A549 (cell line): ENCODE data around the gene ADGRG2. TPM values are rescaled to one million over a fixed set of nuclear protein-coding genes. Genes with fewer than 3 reads are reported as not detected.
"Not testable (repeated sequence)": the region's sequence is repeated elsewhere in the genome, so short reads cannot be mapped to it uniquely, and the experiment has no call there.

Source experiments
- ATAC-seq, 2 experiments: fragments of 200-7000 bp in 1 of 2; fragments of >200 bp in 1 of 2; cut with Nextera tagmentation in 1 of 2; cut with Tn5 transposase in 1 of 2; 3 replicates each; pipeline versions ENCODE4 v1.8.0 to v1.9.1; 2018 to 2020; ENCODE audit warnings: mild to moderate bottlenecking in 1 of 2, moderate library complexity in 1 of 2
- CTCF ChIA-PET: fragments of 300-600 bp; sonication (Branson Sonifier 250); formaldehyde crosslinking; extraction: SDS; loops from one replicate; lab custom pipeline; 2021; ENCODE audit warnings: antibody characterized with exemption, inconsistent platforms; lab: Yijun Ruan, JAX
- POLR2A ChIA-PET: fragments of 350-600 bp; formaldehyde crosslinking; extraction: SDS; loops from one replicate; lab custom pipeline; 2021; ENCODE audit warnings: antibody characterized with exemption, inconsistent platforms; lab: Yijun Ruan, JAX
- DNase-seq, 2 experiments: peaks; one replicate each; pipeline versions ENCODE4 v3.0.0 to v3.0.0-alpha.2; 2011 to 2016; ENCODE audit warnings: low read depth in 1 of 2, low spot score in 1 of 2
- FAIRE-seq: peaks from 2 replicates; lab custom pipeline; 2011; peaks lifted over from hg19 to GRCh38; lab: Jason Lieb, UNC
- H3K27ac ChIP-seq, 2 experiments: fragments of >200 bp; sonication (Bioruptor Twin); formaldehyde crosslinking; 3 replicates each; pipeline ENCODE4 v1.5.1; 2016 to 2017
- H3K4me1 ChIP-seq: fragments of >200 bp; sonication (Bioruptor Twin); formaldehyde crosslinking; 3 replicates; pipeline ENCODE4 v1.6.1; 2016
- H3K4me2 ChIP-seq: fragments of >200 bp; sonication (Bioruptor Twin); formaldehyde crosslinking; 3 replicates; pipeline ENCODE4 v1.6.1; 2016
- H3K4me3 ChIP-seq: fragments of >200 bp; sonication (Bioruptor Twin); formaldehyde crosslinking; 3 replicates; pipeline ENCODE4 v1.5.1; 2016
- H3K9me3 ChIP-seq: fragments of >200 bp; sonication (Bioruptor Twin); formaldehyde crosslinking; 3 replicates; pipeline ENCODE4 v1.6.1; 2016
- BCL3 ChIP-seq: fragments of >200 bp; sonication (Bioruptor Twin); formaldehyde crosslinking; IDR thresholded peaks from 3 replicates; pipeline ENCODE4 v1.6.1; 2016
- CHD2 ChIP-seq: fragments of 150-350 bp; IDR thresholded peaks from 2 replicates; pipeline ENCODE4 v1.6.1; 2014; ENCODE audit warnings: low read length; ENCODE audit not compliant: partially characterized antibody
- EHMT2 ChIP-seq: fragments of 200-600 bp; sonication (generic); IDR thresholded peaks from 2 replicates; pipeline ENCODE4 v1.6.1; 2016; ENCODE audit warnings: antibody characterized with exemption, low read depth, mild to moderate bottlenecking, moderate library complexity
- ELK1 ChIP-seq: fragments of 150-350 bp; IDR thresholded peaks from 2 replicates; pipeline ENCODE4 v1.6.1; 2014; ENCODE audit warnings: low read depth, mild to moderate bottlenecking, low read length
- EP300 ChIP-seq, 2 experiments: fragments of >200 bp; sonication (Bioruptor Twin); formaldehyde crosslinking; IDR thresholded peaks; 2 replicates in 1 of 2; 3 replicates in 1 of 2; pipeline ENCODE4 v1.6.1; 2016 to 2017
- ESRRA ChIP-seq: fragments of 150-350 bp; IDR thresholded peaks from 2 replicates; pipeline ENCODE4 v1.6.1; 2014; ENCODE audit warnings: mild to moderate bottlenecking, low read length, borderline replicate concordance
- FOSL2 ChIP-seq, 2 experiments: fragments of 450-650 bp in 1 of 2; fragments of >200 bp in 1 of 2; sonication (Bioruptor Twin) in 1 of 2; formaldehyde crosslinking; IDR thresholded peaks; 2 replicates each; pipeline versions ENCODE4 v1.5.0 to v1.6.1; 2016 to 2020; ENCODE audit warnings: mild to moderate bottlenecking in 1 of 2, moderate library complexity in 1 of 2
- FOXS1 ChIP-seq: fragments of 250-450 bp; sonication (Bioruptor Pico); IDR thresholded peaks from 2 replicates; pipeline ENCODE4 v1.5.0; 2020; ENCODE audit warnings: mild to moderate bottlenecking, moderate library complexity
- GATA3 ChIP-seq: IDR thresholded peaks from 2 replicates; pipeline ENCODE4 v1.6.1; 2012; ENCODE audit warnings: borderline replicate concordance
- HDAC2 ChIP-seq: fragments of 200-600 bp; sonication (generic); IDR thresholded peaks from 2 replicates; pipeline ENCODE4 v1.6.1; 2016
- HOXB5 ChIP-seq: fragments of 250-450 bp; sonication (Bioruptor Pico); IDR thresholded peaks from 2 replicates; pipeline ENCODE4 v1.5.0; 2020; ENCODE audit warnings: mild to moderate bottlenecking, moderate library complexity
- MAZ ChIP-seq: fragments of 150-350 bp; IDR thresholded peaks from 2 replicates; pipeline ENCODE4 v1.6.1; 2014; ENCODE audit warnings: antibody characterized with exemption, low read depth, low read length, borderline replicate concordance
- NPAS2 ChIP-seq: fragments of 250-450 bp; sonication (Bioruptor Pico); IDR thresholded peaks from 2 replicates; pipeline ENCODE4 v1.8.0; 2022; ENCODE audit warnings: mild to moderate bottlenecking, moderate library complexity, borderline replicate concordance
- NR3C1 ChIP-seq: fragments of >200 bp; sonication (Bioruptor Twin); formaldehyde crosslinking; IDR thresholded peaks from 3 replicates; pipeline ENCODE4 v1.6.1; 2017
- RARB ChIP-seq: fragments of 250-450 bp; sonication (Bioruptor Pico); IDR thresholded peaks from 2 replicates; pipeline ENCODE4 v1.8.0; 2021; ENCODE audit warnings: mild to moderate bottlenecking, moderate library complexity
- RCOR1 ChIP-seq: fragments of 150-350 bp; IDR thresholded peaks from 2 replicates; pipeline ENCODE4 v1.6.1; 2014; ENCODE audit warnings: antibody characterized with exemption, low read length, low read depth
- REST ChIP-seq: fragments of 200-600 bp; sonication (generic); IDR thresholded peaks from 2 replicates; pipeline ENCODE4 v1.6.1; 2016; ENCODE audit warnings: antibody characterized with exemption, mild to moderate bottlenecking, moderate library complexity
- RFX5 ChIP-seq: fragments of 450-650 bp; IDR thresholded peaks from 2 replicates; pipeline ENCODE4 v1.7.1; 2014; ENCODE audit warnings: antibody characterized with exemption, mild to moderate bottlenecking, moderate library complexity
- RNF2 ChIP-seq: fragments of 200-600 bp; sonication (generic); IDR thresholded peaks from 2 replicates; pipeline ENCODE4 v1.6.1; 2016; ENCODE audit warnings: low read depth, mild to moderate bottlenecking, antibody characterized with exemption, moderate library complexity, borderline replicate concordance
- SMC3 ChIP-seq: fragments of >200 bp; sonication (Bioruptor Twin); formaldehyde crosslinking; IDR thresholded peaks from 3 replicates; pipeline ENCODE4 v1.6.1; 2018; ENCODE audit warnings: inconsistent platforms
- TP53 ChIP-seq: fragments of 250-450 bp; sonication (Bioruptor Pico); IDR thresholded peaks from 2 replicates; pipeline ENCODE4 v1.5.0; 2021; ENCODE audit warnings: mild to moderate bottlenecking, moderate library complexity
- ZC3H11A ChIP-seq: fragments of 450-650 bp; IDR thresholded peaks from 2 replicates; pipeline ENCODE4 v1.6.1; 2014; ENCODE audit warnings: antibody characterized with exemption, mild to moderate bottlenecking
- ZFP36 ChIP-seq: fragments of 450-650 bp; IDR thresholded peaks from 2 replicates; pipeline ENCODE4 v1.6.1; 2014; ENCODE audit warnings: borderline replicate concordance; ENCODE audit not compliant: partially characterized antibody
- ZNF302 ChIP-seq: fragments of 250-450 bp; sonication (Bioruptor Pico); IDR thresholded peaks from 2 replicates; pipeline ENCODE4 v1.9.0; 2021; ENCODE audit warnings: inconsistent platforms, mild to moderate bottlenecking, moderate library complexity
- ZSCAN20 ChIP-seq: fragments of 250-450 bp; sonication (Bioruptor Pico); IDR thresholded peaks from 2 replicates; pipeline ENCODE4 v1.8.0; 2022; ENCODE audit warnings: mild to moderate bottlenecking, moderate library complexity
- WGBS: methylation state at CpG from one replicate; pipeline ENCODE4 v1.1.6; 2017; ENCODE audit errors: missing lambda C conversion rate; 5-methylcytosine and 5-hydroxymethylcytosine counted together
- polyA plus RNA-seq, 4 experiments: library from polyadenylated mRNA; depleted of rRNA in 3 of 4; stranded (reverse); fragments of >200 nt; fragmentation: RNase III in 1 of 4; extraction: RNeasy Plus Mini Kit Qiagen cat#74134 plus additional on column Dnase treatment in 1 of 4; gene quantifications; 2 replicates in 3 of 4; 3 replicates in 1 of 4; pipeline ENCODE4 v1.2.3, GENCODE V29; 2011 to 2017

Gene ADGRG2
- polyA plus RNA-seq, 2 of the 4 experiments (the other 2 are of a cell fraction) = 5.2 to 10.3 TPM

GRCh38 chrX:18981124-18981807 lies 141.0 kb downstream of the ADGRG2 start:
- TF ChIP-seq EHMT2 (no peak), SMC3 (no peak), RARB (CRISPR knock-in tag) (no peak), NR3C1 (no peak), TP53 (CRISPR knock-in tag) (no peak), ZC3H11A (no peak), GATA3 (no peak), ESRRA (no peak), HOXB5 (no peak), EP300 (IDR thresholded peaks at IDR 0.05) (no peak), ELK1 (no peak), REST (no peak), RFX5 (no peak), FOXS1 (CRISPR knock-in tag) (no peak)

GRCh38 chrX:18980262-18980661 lies 142.0 kb downstream of the ADGRG2 start:
- H3K4me3 ChIP-seq, H3K4me2 ChIP-seq, ATAC-seq, H3K27ac ChIP-seq, H3K9me3 ChIP-seq, FAIRE-seq, POLR2A ChIA-PET, DNase-seq: not testable (repeated sequence)
- H3K4me1 ChIP-seq = peaks cover 19% of the 10 kb centered on the region; the same call in 2 of the 3 replicates
- WGBS = 85% methylated on average over 5 of the region's 6 CpGs
- CTCF ChIA-PET = interaction anchor here (0.7 to 1.0 kb wide), 2 partner anchors 16 to 28 kb away, joined by 3 read pairs; no protein-coding TSS in a partner anchor

More at GRCh38 chrX:18981124-18981807, 141.0 kb downstream of the ADGRG2 start:
- Histone ChIP-seq H3K27ac (no peak overlapping the region), H3K9me3 (no peaks in the 10 kb centered on the region), H3K4me3 (no peak overlapping the region), H3K4me1 (peaks cover 24% of the 10 kb centered on the region), H3K4me2 (peak overlapping the region; percentile 19)
- no peak for ATAC-seq
- FAIRE-seq = no peak
- 64% methylated on average over 6 of the region's 6 CpGs for WGBS
- DNase-seq = peak in 1 of 2 experiments; percentile 2
- ChIA-PET CTCF (interaction anchor here (0.7 to 1.0 kb wide), 2 partner anchors 17 to 27 kb away, joined by 3 read pairs; no protein-coding TSS in a partner anchor), POLR2A (interaction anchor here (1.4 kb wide), 1 partner anchor 8 kb away, joined by 3 read pairs; no protein-coding TSS in a partner anchor)

GRCh38 chrX:18974993-18975392 lies 147.3 kb downstream of the ADGRG2 start:
- no peak for ATAC-seq
- ChIA-PET CTCF (no interaction called here), POLR2A (no interaction called here)
- no peak overlapping the region for H3K4me2 ChIP-seq
- no peak overlapping the region for H3K4me3 ChIP-seq
- DNase-seq = no peak
- WGBS = 96% methylated on average over 7 of the region's 7 CpGs
- FAIRE-seq = no peak
- H3K27ac ChIP-seq = no peak overlapping the region
- 0 out of 3 replicates have a peak, but pooled peaks cover 4% of the 10 kb centered on the region for H3K4me1 ChIP-seq
- no peaks in the 10 kb centered on the region for H3K9me3 ChIP-seq
- no peak for TF ChIP-seq EHMT2
- no peak for TF ChIP-seq FOSL2 (IDR thresholded peaks at IDR 0.05)
- TF ChIP-seq FOSL2 (CRISPR knock-in tag; IDR thresholded peaks at IDR 0.05) = no peak
- no peak for TF ChIP-seq HDAC2
- no peak for TF ChIP-seq ZFP36
- no peak for TF ChIP-seq ZNF302 (CRISPR knock-in tag)
- no peak for TF ChIP-seq HOXB5
- no peak for TF ChIP-seq CHD2
- TF ChIP-seq RNF2 = no peak
- no peak for TF ChIP-seq BCL3
- TF ChIP-seq ZC3H11A = no peak
- TF ChIP-seq SMC3 = no peak
- no peak for TF ChIP-seq RCOR1
- no peak for TF ChIP-seq RARB (CRISPR knock-in tag)
- TF ChIP-seq ZSCAN20 = no peak
- no peak for TF ChIP-seq MAZ
- no peak for TF ChIP-seq NPAS2 (CRISPR knock-in tag)
